AG09319 (cell line): Measurements from ENCODE around the gene OST4.
A peak's percentile ranks its signal among the peaks of the same experiment; 100 is the strongest.
"Not testable (repeated sequence)": the region's sequence is repeated elsewhere in the genome, so short reads cannot be mapped to it uniquely, and the experiment has no call there.

Experiments
- DNase-seq: peaks from one replicate; pipeline ENCODE4 v3.0.0-alpha.2; 2010; ENCODE audit warnings: low read depth; ENCODE audit errors: extremely low read depth
- TF ChIP-seq, protein P1 (sequence below): IDR thresholded peaks from 2 replicates; pipeline ENCODE4 v1.5.1; 2011; ENCODE audit warnings: low read depth, mild to moderate bottlenecking, inconsistent platforms, low read length, moderate library complexity

The OST4 gene

GRCh38 chr2:27080140-27080469 lies 8.7 kb upstream of the OST4 start:
- DNase-seq = no peak
- TF ChIP-seq, protein P1, sequence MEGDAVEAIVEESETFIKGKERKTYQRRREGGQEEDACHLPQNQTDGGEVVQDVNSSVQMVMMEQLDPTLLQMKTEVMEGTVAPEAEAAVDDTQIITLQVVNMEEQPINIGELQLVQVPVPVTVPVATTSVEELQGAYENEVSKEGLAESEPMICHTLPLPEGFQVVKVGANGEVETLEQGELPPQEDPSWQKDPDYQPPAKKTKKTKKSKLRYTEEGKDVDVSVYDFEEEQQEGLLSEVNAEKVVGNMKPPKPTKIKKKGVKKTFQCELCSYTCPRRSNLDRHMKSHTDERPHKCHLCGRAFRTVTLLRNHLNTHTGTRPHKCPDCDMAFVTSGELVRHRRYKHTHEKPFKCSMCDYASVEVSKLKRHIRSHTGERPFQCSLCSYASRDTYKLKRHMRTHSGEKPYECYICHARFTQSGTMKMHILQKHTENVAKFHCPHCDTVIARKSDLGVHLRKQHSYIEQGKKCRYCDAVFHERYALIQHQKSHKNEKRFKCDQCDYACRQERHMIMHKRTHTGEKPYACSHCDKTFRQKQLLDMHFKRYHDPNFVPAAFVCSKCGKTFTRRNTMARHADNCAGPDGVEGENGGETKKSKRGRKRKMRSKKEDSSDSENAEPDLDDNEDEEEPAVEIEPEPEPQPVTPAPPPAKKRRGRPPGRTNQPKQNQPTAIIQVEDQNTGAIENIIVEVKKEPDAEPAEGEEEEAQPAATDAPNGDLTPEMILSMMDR = no peak

GRCh38 chr2:27079233-27080139 lies 8.0 kb upstream of the OST4 start:
- TF ChIP-seq, protein P1 = no peak
- no peak for DNase-seq

DNA sequence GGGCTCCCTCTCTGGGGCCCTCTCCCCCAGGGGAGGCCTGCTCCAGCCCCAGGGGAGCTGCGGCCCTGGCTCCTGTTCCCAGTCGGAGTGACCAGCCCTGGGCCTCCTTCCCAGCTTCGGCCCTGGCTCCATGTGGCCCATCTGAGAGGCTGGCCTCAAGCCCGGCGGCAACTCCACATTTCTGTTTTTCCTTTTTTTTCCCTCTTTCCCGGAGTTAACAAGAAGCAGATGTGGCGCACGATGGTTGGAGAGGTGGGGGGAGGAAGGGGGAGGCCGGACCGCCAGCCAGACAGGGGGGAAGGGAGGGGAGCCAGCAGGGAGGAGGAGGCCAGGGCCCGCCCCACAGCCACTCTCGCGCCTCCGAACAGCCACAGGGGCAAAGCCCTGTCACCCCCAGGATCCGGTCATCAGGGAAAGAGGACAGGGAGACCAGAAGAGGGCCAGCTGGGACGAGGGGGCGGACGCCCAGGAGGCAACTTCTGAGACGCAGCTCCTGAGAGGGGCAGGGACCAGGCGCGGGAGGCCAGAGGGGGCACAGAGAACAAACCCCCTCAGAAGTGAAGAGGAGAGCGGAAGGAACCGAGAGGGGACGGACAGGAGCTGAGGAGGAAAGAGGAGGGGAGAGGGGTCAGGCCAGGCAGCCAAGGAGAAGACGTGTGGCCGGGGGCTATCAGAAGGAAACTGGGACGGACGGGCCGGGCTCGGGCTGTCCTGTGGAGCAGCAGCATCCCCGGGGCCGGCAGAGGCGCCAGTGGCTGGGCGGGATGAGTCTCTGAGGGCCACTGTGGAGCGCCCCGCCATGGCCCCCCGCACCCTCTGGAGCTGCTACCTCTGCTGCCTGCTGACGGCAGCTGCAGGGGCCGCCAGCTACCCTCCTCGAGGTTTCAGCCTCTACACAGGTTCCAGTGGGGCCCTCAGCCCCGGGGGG lies 7.1 kb upstream of the OST4 start, which contains the start of gene EMILIN1:
TSS of gene EMILIN1 (plus strand) at position 349 of the 928 bp plus-strand sequence. CDS start at position 800, 451 bp downstream.
- TF ChIP-seq, protein P1 = peak; percentile 2; the same call in 1 of the 2 replicates
- DNase-seq = peak; percentile 93

DNA sequence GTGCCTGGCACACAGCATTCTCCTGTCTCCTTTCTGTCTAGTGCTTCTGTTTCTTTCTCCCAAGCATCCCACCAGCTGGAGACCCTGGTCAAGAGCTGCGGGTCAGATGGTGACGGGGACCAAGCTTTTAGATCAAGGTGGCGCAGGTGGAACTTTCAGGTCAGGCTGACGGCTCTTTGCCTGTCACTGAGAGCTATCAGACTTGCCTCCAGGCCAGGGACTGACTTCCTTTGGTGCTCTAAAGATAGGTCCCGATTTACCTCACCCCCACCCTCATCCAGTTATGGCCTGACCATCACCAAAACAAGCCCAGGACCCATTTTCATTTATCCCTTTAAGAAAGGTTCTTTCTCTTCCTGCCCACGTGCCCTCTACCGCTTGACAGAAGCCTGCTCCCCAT lies 5.8 kb upstream of the OST4 start:
- TF ChIP-seq, protein P1 = no peak

GRCh38 chr2:27076323-27076722 lies 4.9 kb upstream of the OST4 start:
- TF ChIP-seq, protein P1 = no peak
- DNase-seq = no peak

More for the DNA sequence above, 5.8 kb upstream of the OST4 start:
- DNase-seq = no peak

DNA sequence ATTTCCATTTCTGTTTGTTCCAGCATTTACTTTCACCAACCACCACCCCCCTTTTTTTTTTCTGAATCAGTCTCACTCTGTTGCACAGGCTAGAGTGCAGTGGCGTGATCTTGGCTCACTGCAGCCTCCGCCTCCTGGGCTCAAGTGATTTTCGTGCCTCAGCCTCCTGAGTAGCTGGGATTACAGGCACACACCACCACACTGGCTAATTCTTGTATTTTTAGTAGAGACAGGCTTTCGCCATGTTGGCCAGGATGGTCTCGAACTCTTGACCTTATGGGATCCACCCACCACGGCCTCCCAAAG lies 4.1 kb upstream of the OST4 start:
- not testable (repeated sequence) for DNase-seq

- DNase-seq = no peak
- TF ChIP-seq, protein P1 = no peak
Measured at GRCh38 chr2:27074738-27075565, 3.5 kb upstream of the OST4 start.
